SK-N-SH (cell line): ENCODE results near the gene TKT. TPM values are rescaled to one million over a fixed set of nuclear protein-coding genes. Genes with fewer than 3 reads are reported as not detected.

Experiments used
- CTCF ChIA-PET: fragments of 300-600, 350-600 bp; formaldehyde crosslinking; extraction: SDS; loops from one replicate; lab custom pipeline; 2021; lab: Yijun Ruan, JAX
- POLR2A ChIA-PET: fragments of 350-600 bp; sonication (Branson Sonifier 250); formaldehyde crosslinking; extraction: SDS; loops from one replicate; lab custom pipeline; 2020; ENCODE audit warnings: antibody characterized with exemption, inconsistent platforms; lab: Yijun Ruan, JAX
- DNase-seq: peaks from one replicate; pipeline ENCODE4 v3.0.0; 2012
- H2AFZ ChIP-seq: fragments of 200-600 bp; sonication (generic); 2 replicates; pipeline ENCODE4 v1.8.1; 2016; ENCODE audit warnings: antibody characterized with exemption, mild to moderate bottlenecking, low read depth
- H3F3A ChIP-seq: fragments of 200-600 bp; sonication (generic); replicated peaks from 2 replicates; pipeline ENCODE3; 2016; ENCODE audit warnings: antibody characterized with exemption, mild to moderate bottlenecking; ENCODE audit not compliant: insufficient read depth
- H3K27ac ChIP-seq, 2 experiments: fragments of 200-500 bp in 1 of 2; fragments of 200-600 bp in 1 of 2; sonication (Bioruptor generic) in 1 of 2; sonication (generic), shearing (Covaris generic) in 1 of 2; 2 replicates each; pipeline versions ENCODE4 v1.5.1 to v1.6.1; 2014 to 2016; ENCODE audit warnings: low read depth in 2 of 2, inconsistent platforms in 1 of 2, low read length in 1 of 2, mild to moderate bottlenecking in 1 of 2, mixed read lengths in 1 of 2
- H3K27me3 ChIP-seq: fragments of 200-600 bp; sonication (generic), shearing (Covaris generic); 2 replicates; pipeline ENCODE4 v1.6.1; 2016; ENCODE audit warnings: mixed run types; ENCODE audit not compliant: insufficient read depth
- H3K36me3 ChIP-seq, 2 experiments: fragments of 200-500 bp in 1 of 2; fragments of 200-600 bp in 1 of 2; sonication (Bioruptor generic) in 1 of 2; sonication (generic) in 1 of 2; replicated peaks in 1 of 2; 2 replicates each; pipeline versions ENCODE3 to v1.5.1; 2014 to 2016; ENCODE audit warnings: low read length in 1 of 2, mild to moderate bottlenecking in 1 of 2; ENCODE audit not compliant: insufficient read depth in 2 of 2, control insufficient read depth in 1 of 2
- H3K4me1 ChIP-seq, 2 experiments: fragments of 200-500 bp in 1 of 2; fragments of 200-600 bp in 1 of 2; sonication (Bioruptor generic) in 1 of 2; sonication (generic), shearing (Covaris generic) in 1 of 2; 2 replicates each; pipeline versions ENCODE4 v1.5.1 to v1.6.1; 2014 to 2016; ENCODE audit warnings: low read depth in 1 of 2, low read length in 1 of 2, mixed run types in 1 of 2; ENCODE audit not compliant: insufficient read depth in 2 of 2, control insufficient read depth in 1 of 2
- H3K4me2 ChIP-seq: fragments of 200-600 bp; sonication (generic), shearing (Covaris generic); 2 replicates; pipeline ENCODE4 v1.6.1; 2017; ENCODE audit warnings: mixed run types
- H3K4me3 ChIP-seq, 2 experiments: fragments of 200-500 bp in 1 of 2; fragments of 200-600 bp in 1 of 2; sonication (Bioruptor generic) in 1 of 2; sonication (generic), shearing (Covaris generic) in 1 of 2; 2 replicates each; pipeline versions ENCODE4 v1.5.1 to v1.8.1; 2014 to 2016; ENCODE audit warnings: low read depth in 2 of 2, inconsistent platforms in 1 of 2, low read length in 1 of 2, mild to moderate bottlenecking in 1 of 2, mixed read lengths in 1 of 2, moderate library complexity in 1 of 2
- H3K79me2 ChIP-seq: fragments of 200-600 bp; sonication (generic); 2 replicates; pipeline ENCODE4 v1.8.1; 2017; ENCODE audit warnings: mild to moderate bottlenecking; ENCODE audit not compliant: insufficient read depth
- H3K9ac ChIP-seq: fragments of 200-600 bp; sonication (generic); 2 replicates; pipeline ENCODE4 v1.6.1; 2017; ENCODE audit warnings: mixed run types
- H3K9me2 ChIP-seq: fragments of 200-600 bp; sonication (generic); 2 replicates; pipeline ENCODE4 v1.6.1; 2017; ENCODE audit warnings: mixed run types
- H3K9me3 ChIP-seq: fragments of 200-600 bp; sonication (generic); 2 replicates; pipeline ENCODE4 v1.6.1; 2017; ENCODE audit warnings: mixed run types, mild to moderate bottlenecking, moderate library complexity
- H4K20me1 ChIP-seq: fragments of 200-600 bp; sonication (generic); 2 replicates; pipeline ENCODE4 v1.6.1; 2017; ENCODE audit warnings: mild to moderate bottlenecking, mixed run types; ENCODE audit not compliant: insufficient read depth
- CTCF ChIP-seq: fragments of 200-600 bp; sonication (generic); IDR thresholded peaks from 2 replicates; pipeline ENCODE4 v1.6.1; 2017; ENCODE audit warnings: antibody characterized with exemption, mild to moderate bottlenecking, moderate library complexity
- ELF1 ChIP-seq: IDR thresholded peaks from 2 replicates; pipeline ENCODE4 v1.4.0; 2012
- FOXJ3 ChIP-seq: sonication (generic); formaldehyde crosslinking; IDR thresholded peaks from 2 replicates; pipeline ENCODE4 v1.5.1; 2020; ENCODE audit warnings: mild to moderate bottlenecking, missing genetic modification reagents
- FOXM1 ChIP-seq: IDR thresholded peaks from 2 replicates; pipeline ENCODE4 v1.4.0; 2012; ENCODE audit warnings: low read depth, mild to moderate bottlenecking
- GABPA ChIP-seq: IDR thresholded peaks from 2 replicates; pipeline ENCODE4 v1.4.0; 2012; ENCODE audit warnings: low read depth, mild to moderate bottlenecking
- GATA2 ChIP-seq: sonication (generic); formaldehyde crosslinking; IDR thresholded peaks from 2 replicates; pipeline ENCODE4 v1.5.0; 2020; ENCODE audit warnings: mild to moderate bottlenecking, missing genetic modification reagents
- MAX ChIP-seq: IDR thresholded peaks from 2 replicates; pipeline ENCODE4 v1.4.0; 2012; ENCODE audit warnings: low read depth
- MEF2A ChIP-seq: IDR thresholded peaks from 2 replicates; pipeline ENCODE4 v1.4.0; 2012; ENCODE audit warnings: low read depth, borderline replicate concordance
- NRF1 ChIP-seq: IDR thresholded peaks from 2 replicates; pipeline ENCODE4 v1.6.1; 2012; ENCODE audit warnings: low read depth, mild to moderate bottlenecking, low read length
- POLR2AphosphoS5 ChIP-seq: IDR thresholded peaks from 2 replicates; pipeline ENCODE4 v1.6.1; 2012; ENCODE audit warnings: low read depth, low read length
- TAF1 ChIP-seq: IDR thresholded peaks from 2 replicates; pipeline ENCODE4 v1.6.1; 2012; ENCODE audit warnings: low read depth, mild to moderate bottlenecking, low read length, moderate library complexity, borderline replicate concordance
- WGBS: methylation state at CpG from one replicate; pipeline ENCODE4 v1.1.6; 2017; ENCODE audit warnings: low lambda C conversion rate; 5-methylcytosine and 5-hydroxymethylcytosine counted together
- polyA plus RNA-seq, 3 experiments: library from polyadenylated mRNA; depleted of rRNA; stranded (reverse); fragments of >200 nt; gene quantifications; 2 replicates each; pipeline ENCODE4 v1.2.3, GENCODE V29; 2012
- TF ChIP-seq, protein P1 (sequence below): IDR thresholded peaks from 2 replicates; pipeline ENCODE4 v1.4.0; 2012; ENCODE audit warnings: low read depth, borderline replicate concordance

TKT gene
- polyA plus RNA-seq, 1 of the 3 experiments (the other 2 are of a cell fraction): 144 TPM

- Histone ChIP-seq H4K20me1 (no peaks in the 10 kb centered on the region), H3K27me3 (no peaks in the 10 kb centered on the region), H3K27ac (no peak overlapping the region; a peak in 1 of 4 replicates), H3K4me3 (no peak overlapping the region), H3K79me2 (peaks cover 33% of the 10 kb centered on the region), H3K4me1 (peaks cover 10 to 11% of the 10 kb centered on the region in 2 experiments; a peak in 3 of 4 replicates), H3K9me3 (no peaks in the 10 kb centered on the region), H3K36me3 (peaks cover 53 to 91% of the 10 kb centered on the region in 2 experiments), H3K4me2 (no peak overlapping the region), H3K9ac (no peak overlapping the region), H3K9me2 (no peaks in the 10 kb centered on the region), H2AFZ (no peak overlapping the region), H3F3A (peaks cover 3% of the 10 kb centered on the region)
- CTCF ChIA-PET: interaction anchor here (0.8 to 1.5 kb wide), 2 partner anchors 36 to 118 kb away, joined by 4 read pairs; no protein-coding TSS in a partner anchor
- POLR2A ChIA-PET: interaction anchor here (0.7 kb wide), 1 partner anchor 192 kb away, joined by 3 read pairs; no protein-coding TSS in a partner anchor
- WGBS: 87% methylated on average over 11 of the region's 13 CpGs
- TF ChIP-seq CTCF (peak; percentile 34), NRF1 (no peak)
- DNase-seq: peak; percentile 37
Observed at GRCh38 chr3:53231532-53232511, 24.0 kb downstream of the TKT start.

GRCh38 chr3:53230789-53231188, 25.0 kb downstream of the TKT start:
- Histone ChIP-seq H3K9me2 (no peaks in the 10 kb centered on the region), H4K20me1 (no peaks in the 10 kb centered on the region), H3K36me3 (peaks cover 58 to 97% of the 10 kb centered on the region in 2 experiments), H3K4me1 (peaks cover under 1% of the 10 kb centered on the region in 2 experiments; a peak in 3 of 4 replicates), H3K4me2 (no peak overlapping the region), H3K9ac (no peak overlapping the region), H3K4me3 (no peak overlapping the region), H3K79me2 (peaks cover 25% of the 10 kb centered on the region), H3K9me3 (no peaks in the 10 kb centered on the region), H2AFZ (no peak overlapping the region), H3K27ac (no peak overlapping the region), H3F3A (no peaks in the 10 kb centered on the region), H3K27me3 (no peaks in the 10 kb centered on the region)
- ChIA-PET POLR2A (interaction anchor here (0.6 to 0.7 kb wide), 2 partner anchors 42 to 191 kb away, joined by 3 read pairs; no protein-coding TSS in a partner anchor), CTCF (interaction anchor here (1.0 to 1.5 kb wide), 2 partner anchors 35 to 117 kb away, joined by 4 read pairs; no protein-coding TSS in a partner anchor)
- TF ChIP-seq, protein P1, sequence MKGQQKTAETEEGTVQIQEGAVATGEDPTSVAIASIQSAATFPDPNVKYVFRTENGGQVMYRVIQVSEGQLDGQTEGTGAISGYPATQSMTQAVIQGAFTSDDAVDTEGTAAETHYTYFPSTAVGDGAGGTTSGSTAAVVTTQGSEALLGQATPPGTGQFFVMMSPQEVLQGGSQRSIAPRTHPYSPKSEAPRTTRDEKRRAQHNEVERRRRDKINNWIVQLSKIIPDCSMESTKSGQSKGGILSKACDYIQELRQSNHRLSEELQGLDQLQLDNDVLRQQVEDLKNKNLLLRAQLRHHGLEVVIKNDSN: no peak
- TF ChIP-seq GABPA: no peak
- TF ChIP-seq GATA2 (CRISPR knock-in tag): no peak
- TF ChIP-seq POLR2AphosphoS5: no peak
- no peak for TF ChIP-seq MEF2A
- no peak for TF ChIP-seq MAX
- TF ChIP-seq ELF1: no peak
- no peak for TF ChIP-seq FOXM1
- TF ChIP-seq FOXJ3: no peak
- TF ChIP-seq TAF1: no peak
- peak; percentile 8 for DNase-seq
- 100% methylated on average over 2 of the region's 5 CpGs for WGBS
